Dermis blood vessel endothelial cell (primary cell): ENCODE measurements around the gene C13orf46. TPM values are rescaled to one million over a fixed set of nuclear protein-coding genes. Genes with fewer than 3 reads are reported as not detected.
"Not testable (repeated sequence)": the region's sequence is repeated elsewhere in the genome, so short reads cannot be mapped to it uniquely, and the experiment has no call there.

Experiments used
- DNase-seq: peaks from one replicate; pipeline ENCODE4 v3.0.0; 2010
- total RNA-seq: library from RNA; depleted of rRNA; stranded (reverse); fragments of >200 nt; gene quantifications from 2 replicates; pipeline ENCODE4 v1.2.3, GENCODE V29; 2014

Gene C13orf46
- total RNA-seq, 1 donor from 2014 or later, result 0.17 TPM

- DNase-seq, result no peak
These were observed 51.3 kb downstream of the C13orf46 start for GRCh38 chr13:113922412-113923118.

GRCh38 chr13:113921763-113922162 lies 52.1 kb downstream of the C13orf46 start:
- no peak for DNase-seq

GRCh38 chr13:113920606-113921286 lies 53.1 kb downstream of the C13orf46 start:
- DNase-seq, result no peak

GRCh38 chr13:113919761-113920559 lies 53.9 kb downstream of the C13orf46 start:
- DNase-seq, result no peak

DNA sequence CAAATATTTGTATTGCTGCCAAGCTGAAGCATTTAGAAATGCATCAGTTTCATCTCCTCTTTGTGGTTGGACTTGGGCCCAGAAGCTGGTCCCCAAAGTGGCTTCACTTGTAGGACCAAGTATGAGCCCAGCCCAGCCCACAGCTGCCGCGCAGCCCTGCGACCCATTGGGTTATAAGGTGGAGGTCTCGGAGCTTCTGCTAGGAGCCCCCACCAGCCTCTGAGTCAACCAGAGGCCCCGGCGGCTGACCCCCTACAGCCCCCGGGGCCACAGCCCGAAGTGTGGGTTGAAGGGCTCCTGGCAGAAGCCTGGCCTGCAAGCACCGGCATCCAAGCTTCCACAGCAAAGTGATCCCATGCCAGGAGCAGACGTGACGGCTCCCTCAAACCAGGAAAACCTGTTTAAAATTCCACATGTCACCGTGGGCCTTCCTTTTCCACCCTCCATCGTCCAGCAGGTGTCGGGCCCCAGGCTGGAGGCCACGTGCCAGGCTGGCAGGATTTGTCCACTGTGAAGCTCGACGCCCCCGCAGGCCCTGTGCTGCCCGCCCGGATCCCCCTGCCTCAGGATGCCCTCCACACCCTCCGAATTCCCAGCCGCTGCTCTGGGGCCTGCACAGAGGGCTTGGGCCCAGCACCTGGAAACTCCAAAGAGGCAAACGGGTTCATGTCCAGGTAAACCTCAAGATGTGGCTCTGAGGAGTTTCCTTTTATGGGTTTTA lies 54.7 kb downstream of the C13orf46 start:
- no peak for DNase-seq

- no peak for DNase-seq
These were observed 55.3 kb downstream of the C13orf46 start for GRCh38 chr13:113918580-113918979.

DNA sequence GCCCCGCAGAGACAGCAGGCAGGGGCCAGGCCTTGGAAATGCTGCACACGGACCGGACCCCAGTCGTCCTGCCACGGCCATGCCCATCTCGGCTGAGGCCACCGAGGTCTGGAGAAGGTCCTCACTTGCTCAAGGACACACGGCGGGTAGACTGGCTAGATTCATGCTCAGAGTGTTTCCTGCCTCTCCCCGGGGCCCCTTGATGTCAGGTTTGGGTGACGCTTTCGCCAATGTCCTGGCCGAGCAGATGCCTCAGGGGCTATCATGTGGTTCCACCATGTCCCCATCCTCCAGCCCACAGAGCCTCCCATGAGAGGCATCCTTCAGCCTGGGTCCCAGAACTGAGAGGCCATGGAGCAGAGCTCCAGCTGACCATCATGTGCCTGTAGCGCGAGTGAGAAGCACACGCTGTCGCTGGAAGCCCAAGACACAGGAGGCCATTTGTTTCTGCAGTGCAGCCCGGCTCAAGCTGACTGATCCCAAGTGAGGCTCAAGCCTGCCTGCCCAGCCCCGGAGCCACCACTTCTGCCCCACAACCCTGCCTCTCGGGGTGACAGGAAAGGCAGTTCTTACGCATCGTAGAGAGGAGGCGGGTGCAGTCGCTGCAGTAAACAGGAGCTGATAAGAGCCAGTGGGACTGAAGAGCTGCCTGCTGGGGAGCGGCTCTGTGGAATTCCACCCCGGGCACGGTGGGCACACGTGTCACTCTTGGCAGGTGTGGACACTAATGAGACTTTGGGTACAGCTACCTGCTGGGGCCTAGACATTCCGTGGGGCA lies 56.1 kb downstream of the C13orf46 start:
- DNase-seq, result no peak

- no peak for DNase-seq
These were observed 56.8 kb downstream of the C13orf46 start for GRCh38 chr13:113917096-113917495.

DNA sequence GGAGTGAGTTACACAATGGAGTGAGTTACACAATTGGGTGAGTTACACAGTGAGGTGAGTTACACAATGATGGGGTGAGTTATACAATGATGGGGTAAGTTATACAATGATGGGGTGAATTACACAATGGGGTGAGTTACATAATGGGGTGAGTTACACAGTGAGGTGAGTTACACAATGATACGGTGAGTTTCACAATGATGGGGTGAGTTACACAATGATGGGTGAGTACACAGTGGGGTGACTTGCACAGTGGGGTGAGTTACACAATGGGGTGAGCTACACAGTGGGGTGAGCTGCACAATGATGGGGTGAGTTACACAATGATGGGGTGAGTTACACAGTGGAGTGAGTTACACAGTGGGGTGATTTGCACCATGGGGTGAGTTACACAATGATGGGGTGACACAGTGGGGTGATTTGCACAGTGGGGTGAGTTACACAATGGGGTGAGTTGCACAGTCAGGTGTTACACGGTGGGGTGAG lies 57.5 kb downstream of the C13orf46 start:
- DNase-seq, result no peak

GRCh38 chr13:113915786-113916329 lies 58.0 kb downstream of the C13orf46 start:
- no peak for DNase-seq

DNA sequence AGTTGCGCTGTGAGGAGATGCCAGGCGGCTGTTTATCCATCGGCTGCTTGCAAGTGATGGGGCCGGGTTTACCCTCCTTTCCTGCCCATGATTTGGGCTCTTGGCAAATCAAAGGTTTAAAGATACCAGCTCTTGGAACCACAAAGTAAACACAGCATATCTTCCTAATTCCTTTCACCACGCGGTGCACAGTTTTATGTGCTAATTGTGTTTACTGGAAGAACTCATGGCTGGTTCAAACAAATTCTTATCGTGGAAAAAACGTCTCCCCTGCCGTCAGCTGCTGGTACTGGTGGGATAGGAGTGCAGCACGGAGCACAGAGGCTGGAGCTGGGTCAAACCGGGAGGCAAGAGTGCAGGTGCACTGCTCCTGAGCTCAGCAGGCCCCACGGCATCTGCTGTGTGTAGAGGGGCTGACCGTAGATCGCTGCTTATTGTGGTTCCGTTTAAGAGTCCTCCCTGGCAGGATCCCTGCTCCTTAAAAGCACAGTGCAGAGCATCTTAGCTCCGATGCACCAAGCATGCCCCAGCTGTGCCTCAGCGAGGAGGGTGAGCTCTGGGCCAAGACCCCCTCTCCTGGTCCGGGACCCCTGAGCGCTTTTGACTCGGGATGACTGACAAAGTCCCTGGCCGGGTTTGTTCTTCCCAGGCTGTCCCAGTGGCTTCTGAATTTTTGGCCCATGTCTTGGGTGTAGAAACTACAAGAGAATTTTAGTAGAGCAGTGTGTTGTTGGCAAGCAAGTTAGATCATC lies 58.7 kb downstream of the C13orf46 start:
- no peak for DNase-seq

DNA sequence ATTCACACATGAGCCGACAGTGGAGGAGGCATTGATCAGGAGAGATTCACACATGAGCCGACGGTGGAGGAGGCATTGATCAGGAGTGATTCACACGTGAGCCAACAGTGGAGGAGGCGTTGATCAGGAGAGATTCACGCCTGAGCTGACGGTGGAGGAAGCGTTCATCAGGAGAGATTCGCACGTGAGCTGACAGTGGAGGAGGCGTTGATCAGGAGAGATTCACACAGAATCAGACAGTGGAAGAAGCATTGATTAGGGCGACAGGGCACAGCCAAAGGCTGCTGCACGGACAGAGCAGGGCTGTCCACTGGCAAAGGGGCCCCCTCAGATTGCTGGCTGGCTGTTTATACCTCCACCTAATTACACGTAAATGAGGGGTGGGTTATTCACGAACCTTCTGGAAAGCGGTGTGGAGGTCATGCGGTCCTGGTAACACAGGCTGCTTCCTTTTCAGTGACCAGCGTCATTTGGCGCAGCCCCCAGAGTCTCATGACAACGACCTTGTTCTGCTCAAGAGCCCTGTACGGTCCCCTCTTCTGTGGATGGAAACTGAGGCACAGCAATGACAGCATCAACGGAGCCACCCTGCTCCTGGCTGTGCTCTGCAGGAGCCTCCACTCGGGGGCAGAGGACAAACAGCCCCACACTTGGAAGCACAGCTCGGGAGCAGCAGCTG lies 59.4 kb downstream of the C13orf46 start:
- DNase-seq, result no peak

DNA sequence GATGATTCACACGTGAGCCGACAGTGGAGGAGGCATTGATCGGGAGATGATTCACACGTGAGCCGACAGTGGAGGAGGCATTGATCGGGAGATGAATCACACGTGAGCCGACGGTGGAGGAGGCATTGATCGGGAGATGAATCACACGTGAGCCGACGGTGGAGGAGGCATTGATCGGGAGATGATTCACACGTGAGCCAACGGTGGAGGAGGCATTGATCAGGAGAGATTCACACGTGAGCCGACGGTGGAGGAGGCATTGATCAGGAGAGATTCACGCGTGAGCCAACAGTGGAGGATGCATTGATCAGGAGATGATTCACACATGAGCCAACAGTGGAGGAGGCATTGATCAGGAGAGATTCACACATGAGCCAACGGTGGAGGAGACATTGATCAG lies 60.0 kb downstream of the C13orf46 start:
- not testable (repeated sequence) for DNase-seq

DNA sequence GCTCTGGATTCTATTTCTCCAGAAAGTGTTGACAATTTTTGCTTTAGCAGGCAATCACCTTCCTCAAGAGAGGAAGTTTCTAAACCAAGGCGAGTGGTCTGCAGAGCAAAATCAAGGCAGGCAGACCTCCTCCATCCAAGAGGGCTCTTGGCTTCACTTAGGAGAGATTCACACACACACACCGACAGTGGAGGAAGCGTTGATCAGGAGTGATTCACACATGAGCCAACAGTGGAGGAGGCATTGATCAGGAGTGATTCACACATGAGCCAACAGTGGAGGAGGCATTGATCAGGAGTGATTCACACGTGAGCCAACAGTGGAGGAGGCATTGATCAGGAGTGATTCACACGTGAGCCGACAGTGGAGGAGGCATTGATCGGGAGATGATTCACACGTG lies 60.5 kb downstream of the C13orf46 start:
- not testable (repeated sequence) for DNase-seq

DNA sequence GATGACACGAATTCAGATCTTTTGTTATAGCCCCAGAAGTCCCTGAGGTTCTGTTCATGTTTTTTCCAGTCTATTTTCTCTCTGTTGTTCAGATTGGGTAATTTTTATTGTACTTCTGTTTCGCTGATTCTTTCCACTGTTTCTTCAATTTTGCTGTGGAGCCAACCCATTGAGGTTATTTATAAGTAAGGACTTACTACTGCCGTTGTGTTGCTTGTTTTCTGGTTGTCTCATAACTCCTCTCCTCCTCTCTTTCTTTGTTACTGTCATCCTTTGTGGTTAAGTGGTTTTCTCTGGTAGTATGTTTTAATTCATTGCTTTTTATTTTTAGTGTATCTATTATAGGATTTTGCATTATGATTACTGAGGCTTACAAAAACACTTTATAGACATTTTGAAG lies 61.3 kb downstream of the C13orf46 start:
- DNase-seq, result no peak

DNA sequence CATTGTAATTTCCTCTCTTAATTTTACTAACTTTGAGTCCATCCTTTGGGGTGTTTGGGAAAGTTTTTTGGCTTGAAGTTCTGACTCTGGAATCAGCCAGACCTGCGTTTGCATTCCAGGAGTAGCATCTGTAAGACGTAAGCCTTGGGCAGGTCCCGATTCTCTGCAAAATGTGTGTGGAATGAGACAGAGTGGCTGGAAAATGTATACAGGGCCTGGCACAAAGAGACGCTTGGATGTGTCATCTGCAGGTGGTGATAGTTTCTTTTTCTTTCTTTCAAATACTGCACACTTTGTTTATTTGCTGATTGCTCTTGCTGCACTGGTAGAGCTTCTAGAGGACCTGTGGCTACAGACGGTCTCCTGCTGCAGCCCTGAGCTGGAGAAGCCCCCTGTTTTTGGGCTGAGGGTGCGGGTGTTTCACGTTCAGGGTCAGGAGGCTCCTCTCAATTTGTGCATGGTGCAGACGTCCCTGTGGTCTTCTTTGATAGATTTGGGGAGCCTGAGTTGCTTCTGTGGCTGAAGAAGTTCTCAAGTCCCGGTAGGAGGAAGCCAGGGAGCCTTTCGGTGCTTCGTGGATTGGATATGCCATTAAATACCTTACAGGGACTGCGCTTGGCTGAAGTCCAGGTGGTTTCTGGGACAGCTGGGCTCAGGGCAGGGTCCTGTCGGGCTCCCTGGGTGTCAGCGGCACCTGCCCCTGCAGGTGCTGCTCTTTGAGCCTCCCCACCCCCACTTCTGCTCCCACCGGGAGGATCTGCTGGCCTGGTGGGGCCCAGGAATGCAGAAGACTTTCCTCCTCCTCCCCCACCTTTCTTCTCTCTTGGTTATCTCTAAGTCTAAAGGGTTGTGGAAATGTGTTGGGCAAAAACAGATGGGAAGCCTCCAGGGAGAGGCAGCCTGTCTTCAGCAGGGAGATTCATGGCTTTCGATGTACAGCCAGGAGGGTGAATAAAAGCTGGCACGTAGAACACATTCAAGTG lies 66.0 kb downstream of the C13orf46 start:
- no peak for DNase-seq

GRCh38 chr13:113906571-113906970 lies 67.3 kb downstream of the C13orf46 start:
- no peak for DNase-seq

- no peak for DNase-seq
These were observed 67.9 kb downstream of the C13orf46 start for GRCh38 chr13:113905942-113906341.

DNA sequence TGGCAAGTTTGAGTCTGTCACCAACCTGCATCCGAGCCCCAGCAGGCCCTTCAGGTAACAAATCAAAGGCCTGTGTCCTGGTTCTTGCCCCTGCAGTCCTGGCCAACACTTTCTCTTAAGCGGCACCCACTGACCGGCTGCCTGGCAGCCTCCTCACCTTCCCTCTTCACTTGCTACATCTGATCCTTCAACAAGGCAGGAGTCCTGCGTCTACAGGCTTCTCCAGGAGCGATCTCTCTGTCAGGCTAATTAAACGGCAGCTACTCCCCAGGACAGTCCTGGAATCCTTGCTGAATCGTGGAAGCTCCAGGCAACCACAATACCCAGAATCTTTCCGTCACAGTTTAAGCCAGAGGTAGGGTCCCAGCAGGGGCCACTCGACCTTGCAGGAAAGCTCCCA lies 68.9 kb downstream of the C13orf46 start:
- DNase-seq, result no peak
